ENCODE results near the gene ACTMAP.
"Not testable (repeated sequence)": the region's sequence is repeated elsewhere in the genome, so short reads cannot be mapped to it uniquely, and the experiment has no call there.

ACTMAP gene

DNA sequence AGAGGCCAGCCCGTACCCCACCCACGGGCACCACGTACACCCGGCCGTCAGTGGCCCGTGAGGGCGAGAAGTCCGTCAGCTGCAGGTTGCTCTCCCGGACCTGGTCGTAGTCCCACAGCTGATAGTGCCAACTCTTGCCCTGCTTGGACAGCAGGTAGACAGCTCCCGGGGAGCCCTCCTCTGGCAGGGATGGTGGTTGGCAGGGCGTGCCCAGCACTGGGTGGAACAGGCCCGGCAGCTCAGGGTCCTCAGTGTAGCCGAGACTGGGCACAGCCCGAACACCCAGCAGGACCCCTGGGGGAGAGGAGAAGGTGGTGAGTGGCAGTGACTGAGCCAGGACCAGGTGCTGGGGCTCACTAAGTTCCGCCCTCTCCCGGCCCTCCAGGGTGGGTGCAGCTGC lies 7.8 kb downstream of the ACTMAP start:
- DNase-seq: no peak

GRCh38 chr19:40741527-40742390 lies 8.5 kb downstream of the ACTMAP start:
- no peak for DNase-seq

DNA sequence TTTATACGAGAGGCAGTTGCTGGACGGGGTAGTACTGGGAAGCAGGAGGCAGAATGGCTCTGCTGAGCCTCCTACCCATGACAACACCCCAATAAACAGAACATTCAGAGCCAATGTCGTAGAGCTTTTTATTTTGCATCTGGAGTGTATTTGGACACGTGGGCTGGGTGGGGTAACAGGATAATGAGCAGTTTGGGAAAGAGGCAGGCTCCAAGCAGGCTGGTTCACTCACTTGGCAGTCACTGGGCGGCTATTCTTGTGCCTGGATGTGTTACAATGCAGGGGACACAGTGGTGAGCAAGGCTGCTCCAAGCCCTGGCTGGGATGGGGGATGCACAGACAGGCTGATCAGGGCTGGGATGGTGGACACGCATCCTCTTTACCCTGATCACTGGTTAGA lies 9.5 kb downstream of the ACTMAP start:
- DNase-seq: peak; percentile 76

DNA sequence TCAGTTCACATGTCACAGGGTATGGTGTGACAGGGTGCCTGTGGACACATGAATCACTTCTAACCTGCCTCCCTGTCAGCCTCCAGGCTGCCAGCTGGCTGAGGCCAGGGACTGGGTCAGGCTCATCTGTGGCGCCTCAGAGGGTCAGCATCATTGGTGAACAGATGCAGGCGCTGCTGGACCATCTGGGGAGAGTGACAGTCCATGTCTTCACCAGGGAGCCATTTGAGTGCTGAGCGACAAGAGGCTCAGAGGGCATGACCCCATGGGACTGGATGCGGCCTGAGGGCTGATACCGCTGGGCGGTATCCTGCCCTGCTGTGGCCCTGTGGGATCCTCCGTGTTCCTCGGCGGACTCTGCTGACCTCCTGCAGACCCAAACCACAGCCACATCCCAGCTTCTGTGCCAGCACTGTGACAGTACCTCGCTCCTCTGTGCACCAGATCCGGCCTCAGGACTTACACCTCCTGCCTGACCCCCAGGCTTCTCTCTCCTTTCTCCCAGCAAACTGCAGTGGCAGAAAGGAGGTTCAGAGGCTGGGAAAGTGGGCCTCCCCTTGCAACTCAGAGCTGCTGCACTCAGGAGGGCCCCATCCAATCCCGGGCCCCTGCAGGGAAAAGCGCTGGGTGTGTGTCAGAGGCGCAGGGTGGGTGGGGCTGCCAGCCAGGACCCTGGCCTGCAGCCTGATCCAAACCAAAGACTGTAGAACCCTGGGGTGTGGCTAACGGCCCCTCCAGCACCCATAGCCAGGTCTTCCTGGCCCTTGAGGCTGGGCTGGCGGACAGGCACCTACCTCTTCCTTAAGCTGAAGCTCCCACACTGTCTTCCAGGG lies 10.2 kb downstream of the ACTMAP start:
- DNase-seq: peak; percentile 36

DNA sequence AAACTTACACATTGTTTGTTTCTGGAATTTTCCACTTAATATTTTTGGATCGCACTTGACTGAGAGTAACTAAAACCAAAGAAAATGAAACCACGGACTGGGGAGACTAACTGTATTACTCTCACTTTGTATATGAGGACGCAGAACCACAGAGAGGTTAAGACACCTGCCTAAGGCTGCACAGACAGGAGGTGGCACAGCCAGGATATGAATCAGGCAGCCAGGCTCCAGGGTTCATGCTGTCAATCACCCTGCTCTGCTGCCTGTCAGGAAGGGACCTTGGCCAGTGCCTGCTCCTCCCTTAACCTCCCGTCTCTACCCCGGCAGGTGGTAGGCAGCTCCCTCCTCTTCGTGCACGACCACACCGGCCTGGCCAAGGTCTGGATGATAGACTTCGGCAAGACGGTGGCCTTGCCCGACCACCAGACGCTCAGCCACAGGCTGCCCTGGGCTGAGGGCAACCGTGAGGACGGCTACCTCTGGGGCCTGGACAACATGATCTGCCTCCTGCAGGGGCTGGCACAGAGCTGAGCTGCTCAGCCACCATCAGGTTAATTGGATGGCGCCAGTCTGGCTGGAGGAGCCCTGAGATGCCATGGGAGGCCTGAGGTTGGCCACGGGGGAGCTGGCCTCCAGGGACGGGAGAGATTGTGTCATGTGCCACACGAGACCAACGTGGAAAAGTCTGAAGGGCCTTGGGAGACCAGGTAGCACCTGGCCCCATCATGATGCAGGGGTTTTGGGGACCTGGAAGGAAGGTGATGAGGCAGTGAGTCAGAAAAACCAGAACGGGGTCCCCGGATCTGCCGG lies 11.0 kb downstream of the ACTMAP start:
- DNase-seq: no peak

DNA sequence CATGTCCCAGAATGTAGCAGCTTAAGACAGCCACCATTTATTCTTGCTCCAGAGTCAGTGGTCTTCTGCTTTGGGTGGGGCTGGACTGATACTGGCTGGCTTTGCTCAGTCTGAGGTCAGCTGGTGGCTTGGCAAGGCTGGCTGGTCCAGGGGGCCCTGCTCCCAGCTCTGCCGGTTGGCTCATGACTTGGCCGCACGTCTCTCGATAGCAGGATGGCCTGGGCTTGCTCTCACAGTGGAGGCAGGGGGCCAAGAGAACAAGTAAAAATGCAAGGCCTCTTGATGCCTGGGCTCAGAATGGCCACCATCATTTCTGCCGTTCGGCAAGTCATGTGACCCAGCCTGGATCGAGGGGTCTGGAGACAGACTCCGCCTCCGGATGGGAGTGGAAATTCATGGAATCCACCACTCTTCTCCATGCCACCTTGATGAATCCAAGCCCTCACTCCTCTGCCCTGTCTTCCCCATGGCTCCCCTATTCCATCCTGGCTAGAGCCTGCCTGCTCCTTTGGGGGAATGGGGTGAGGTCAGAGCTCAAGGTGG lies 13.1 kb downstream of the ACTMAP start:
- DNase-seq: no peak

DNA sequence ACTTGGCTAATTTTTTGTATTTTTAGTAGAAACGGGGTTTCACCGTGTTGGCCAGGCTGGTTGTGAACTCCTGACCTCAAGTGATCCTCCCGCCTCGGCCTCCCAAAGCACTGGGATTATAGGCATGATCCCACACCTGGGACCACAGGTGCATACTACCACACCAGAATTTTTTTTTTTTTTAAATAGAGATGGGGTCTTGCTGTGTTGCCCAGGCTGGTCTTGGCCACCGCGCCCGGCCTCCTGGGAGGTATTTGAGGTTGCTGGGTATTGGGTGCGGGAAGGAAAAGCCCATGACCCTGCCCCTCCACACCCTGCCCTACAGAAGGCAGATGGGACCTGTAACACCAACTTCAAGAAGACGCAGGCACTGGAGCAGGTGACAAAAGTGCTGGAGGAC lies 13.6 kb downstream of the ACTMAP start:
- DNase-seq: no peak

DNA sequence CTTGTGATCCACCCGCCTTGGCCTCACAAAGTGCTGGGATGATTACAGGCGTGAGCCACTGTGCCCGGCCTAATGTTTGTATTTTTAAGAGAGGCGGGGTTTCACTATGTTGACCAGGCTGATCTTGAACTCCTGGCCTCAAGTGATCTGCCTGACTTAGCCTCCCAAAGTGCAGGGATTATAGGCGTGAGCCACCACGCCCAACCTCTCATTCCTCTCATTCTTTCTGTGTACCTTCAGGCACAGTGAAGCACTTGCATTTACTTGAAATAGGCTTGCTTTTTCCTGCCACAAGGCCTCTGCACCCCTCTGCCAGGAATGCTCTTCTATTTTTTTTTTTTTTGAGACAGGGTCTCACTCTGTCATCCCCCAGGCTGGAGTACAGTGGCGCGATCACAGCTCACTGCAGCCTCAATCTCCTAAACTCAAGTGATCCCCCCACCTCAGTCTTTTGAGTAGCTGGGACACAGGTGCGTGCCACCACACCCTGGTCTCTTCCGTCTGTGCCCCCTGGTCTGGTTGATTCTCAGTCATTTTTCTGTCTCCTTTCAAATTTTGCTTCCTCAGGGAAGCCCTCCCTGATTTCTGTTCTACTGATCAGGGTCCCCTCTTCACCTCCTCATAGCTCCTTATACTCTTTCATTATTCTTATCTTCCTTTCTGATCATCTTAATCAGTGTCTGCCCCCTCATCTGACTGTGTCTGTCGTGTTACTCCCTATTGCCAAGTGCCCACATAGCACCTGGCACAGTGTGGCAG lies 15.1 kb downstream of the ACTMAP start:
- no peak for DNase-seq

DNA sequence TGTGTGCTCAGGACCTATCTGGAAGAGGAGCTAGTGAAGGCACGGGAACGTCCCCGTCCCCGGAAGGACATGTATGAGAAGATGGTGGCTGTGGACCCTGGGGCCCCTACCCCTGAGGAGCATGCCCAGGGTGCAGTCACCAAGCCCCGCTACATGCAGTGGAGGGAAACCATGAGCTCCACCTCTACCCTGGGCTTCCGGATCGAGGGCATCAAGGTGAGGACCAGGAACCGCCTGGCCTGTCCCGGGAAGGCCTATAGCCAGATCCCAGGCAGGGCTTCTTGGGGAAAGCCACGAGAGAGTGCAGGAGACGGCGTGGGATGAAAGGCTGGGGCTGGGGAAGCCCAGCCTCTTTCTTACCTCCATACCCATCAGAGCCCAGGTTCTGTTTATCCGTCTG lies 17.1 kb downstream of the ACTMAP start:
- DNase-seq: no peak

GRCh38 chr19:40732304-40732703 lies 18.0 kb downstream of the ACTMAP start:
- not testable (repeated sequence) for DNase-seq

GRCh38 chr19:40730065-40730464 lies 20.2 kb downstream of the ACTMAP start:
- DNase-seq: not testable (repeated sequence)

GRCh38 chr19:40726279-40726678 lies 24.0 kb downstream of the ACTMAP start:
- DNase-seq: no peak

- DNase-seq: no peak
Observed at GRCh38 chr19:40724855-40725254, 25.4 kb downstream of the ACTMAP start.

DNA sequence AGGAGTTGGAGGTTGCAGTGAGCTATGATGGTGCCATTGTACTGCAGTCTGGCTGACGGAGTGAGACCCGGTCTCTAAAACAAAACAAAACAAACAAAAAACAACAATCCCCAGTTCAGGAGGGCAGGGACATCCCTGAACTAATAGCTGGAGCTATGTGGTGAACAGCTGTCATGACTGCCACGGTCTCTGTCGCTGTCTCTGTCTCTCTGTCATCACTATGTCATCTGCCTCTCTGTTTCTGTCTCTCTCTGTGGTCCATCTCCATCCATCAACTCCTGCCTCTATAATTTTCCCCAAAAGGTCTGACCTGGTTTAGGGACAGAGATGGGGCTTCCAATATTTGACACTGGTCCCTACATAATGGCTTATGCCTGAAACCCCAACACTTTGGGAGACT lies 26.0 kb downstream of the ACTMAP start:
- no peak for DNase-seq

DNA sequence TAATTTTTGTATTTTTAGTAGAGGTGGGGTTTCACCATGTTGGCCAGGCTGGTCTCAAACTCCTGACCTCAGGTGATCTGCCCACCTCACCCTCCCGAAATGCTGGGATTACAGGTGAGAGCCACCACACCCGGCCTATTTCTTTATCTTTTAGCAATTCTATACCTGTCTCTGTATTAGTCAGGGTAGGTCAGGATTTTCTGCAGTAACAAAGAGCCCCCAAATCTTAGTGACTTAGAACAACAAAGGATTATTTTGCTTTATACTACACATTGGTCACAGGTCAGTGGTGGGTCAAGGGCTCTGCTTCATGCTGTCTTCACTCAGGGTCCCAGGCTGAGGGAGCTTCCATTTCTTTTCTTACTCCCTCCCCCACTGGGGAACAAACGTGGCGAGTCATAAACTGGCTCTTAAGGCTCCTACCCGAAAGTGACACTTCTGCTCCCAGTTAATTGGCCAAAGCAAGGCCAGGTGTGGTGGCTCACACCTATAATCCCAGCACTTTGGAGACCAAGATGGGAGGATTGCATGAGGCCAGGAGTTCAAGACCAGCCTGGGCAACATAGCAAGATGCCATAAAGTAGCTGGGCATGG lies 26.5 kb downstream of the ACTMAP start:
- DNase-seq: no peak

DNA sequence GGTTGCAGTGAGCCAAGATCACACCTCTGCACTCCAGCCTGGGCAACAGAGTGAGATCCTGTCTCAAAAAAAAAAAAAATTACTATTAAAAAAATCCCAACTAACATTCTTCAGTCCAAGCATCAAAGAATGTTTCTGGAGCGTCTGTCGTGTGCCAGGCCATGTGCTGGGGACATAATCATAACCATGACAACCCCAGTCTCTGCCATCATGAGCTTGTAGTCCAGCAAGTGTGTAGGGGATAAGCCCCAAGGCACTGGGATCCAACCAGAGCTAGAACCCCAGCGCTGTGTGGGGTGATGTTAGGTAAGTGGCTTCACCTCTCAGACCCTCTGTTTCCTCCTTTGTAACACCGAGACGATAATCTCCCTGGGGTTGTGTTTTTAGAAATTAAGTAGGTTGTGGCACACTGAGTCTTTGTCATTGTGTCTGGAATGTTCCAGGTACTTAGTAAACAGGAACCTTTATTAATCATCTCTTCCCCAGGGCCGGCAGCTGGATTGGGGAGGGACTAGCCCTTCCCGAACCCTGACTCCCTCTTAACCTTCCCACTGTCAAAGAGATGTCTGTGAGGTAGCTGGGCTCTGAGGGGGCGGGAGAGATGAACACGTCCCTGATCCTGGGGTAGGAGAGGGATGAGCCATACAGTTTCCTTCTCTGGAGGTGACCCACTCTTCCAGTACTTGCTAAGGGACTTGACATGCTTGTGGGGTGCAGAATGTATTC lies 28.2 kb downstream of the ACTMAP start:
- DNase-seq: no peak

- no peak for DNase-seq
Observed at GRCh38 chr19:40721140-40721486, 29.2 kb downstream of the ACTMAP start.

DNA sequence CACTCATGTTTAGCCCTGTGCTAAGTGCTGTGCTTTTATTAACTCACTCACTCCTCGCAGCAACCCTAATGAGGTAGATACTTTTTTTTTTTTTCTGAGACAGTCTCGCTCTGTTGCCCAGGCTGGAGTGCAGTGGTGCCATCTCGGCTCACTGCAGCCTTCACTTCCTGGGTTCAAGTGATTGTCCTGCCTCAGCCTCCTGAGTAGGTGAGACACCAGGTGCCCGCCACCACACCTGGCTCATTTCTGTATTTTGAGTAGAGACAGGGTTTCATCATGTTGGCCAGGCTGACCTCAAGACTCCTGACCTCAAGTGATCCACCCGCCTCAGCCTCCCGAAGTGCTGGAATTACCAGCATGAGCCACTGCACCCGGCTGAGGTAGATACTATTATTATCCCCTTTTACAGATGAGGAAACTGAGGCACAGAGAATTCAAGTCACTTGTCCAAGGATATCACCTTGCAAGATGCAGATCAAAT lies 30.8 kb downstream of the ACTMAP start:
- DNase-seq: no peak

DNA sequence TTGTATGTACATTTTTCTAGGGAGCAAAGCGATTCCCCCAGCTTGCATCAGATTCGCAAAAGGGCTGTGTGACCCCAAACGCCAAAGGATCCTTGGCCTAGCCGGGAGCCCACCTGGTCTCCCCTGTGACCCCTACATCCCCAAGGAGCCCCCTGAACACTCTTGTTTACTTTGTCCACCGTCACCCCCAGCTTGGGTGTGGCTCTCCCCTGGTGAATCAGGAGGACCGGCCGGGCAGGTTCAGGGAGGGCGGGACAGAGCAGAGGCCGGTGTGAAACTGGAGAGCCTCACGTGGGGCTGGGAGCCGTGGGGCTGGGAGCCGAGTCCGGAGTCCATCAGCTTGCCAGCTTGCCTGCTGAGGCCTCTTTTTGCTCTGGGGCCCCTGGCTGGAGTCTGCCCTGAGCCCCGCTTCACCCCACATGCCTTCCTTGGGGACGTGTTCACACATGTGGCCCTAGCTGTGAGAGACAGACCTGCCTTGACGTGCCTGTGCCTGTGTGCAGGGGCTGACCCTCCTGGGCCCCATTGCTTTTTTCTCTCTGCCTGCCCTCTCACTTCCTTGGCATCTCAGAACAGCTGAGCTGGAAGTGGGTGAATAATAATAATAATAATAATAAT lies 31.4 kb downstream of the ACTMAP start:
- DNase-seq: peak; percentile 54
